Astrocyte of the cerebellum (primary cell): ENCODE measurements around the gene CSDE1.

Source experiments
- DNase-seq: peaks from one replicate; pipeline ENCODE4 v3.0.0-alpha.2; 2011; ENCODE audit warnings: low read depth
- H3K4me3 ChIP-seq: 2 replicates; pipeline ENCODE4 v1.5.1; 2011; ENCODE audit warnings: mild to moderate bottlenecking, low read depth, low read length, moderate library complexity
- CTCF ChIP-seq: IDR thresholded peaks from 2 replicates; pipeline ENCODE4 v1.5.1; 2012; ENCODE audit warnings: low read length, low read depth, moderate library complexity, mild to moderate bottlenecking; ENCODE audit errors: missing control alignments
- in situ Hi-C: cut with HindIII; loops from 2 replicates; pipeline ENCODE4 v1.10.0; 2017; ENCODE audit warnings: low sequenced_read_pairs

Gene CSDE1

GRCh38 chr1:114729782-114730181 lies 28.0 kb downstream of the CSDE1 start:
- in situ Hi-C loops, result no loop called here
- DNase-seq, result no peak
- H3K4me3 ChIP-seq, result no peak overlapping the region
- no peak for TF ChIP-seq CTCF

- no peak for DNase-seq
- H3K4me3 ChIP-seq, result no peak overlapping the region
- in situ Hi-C loops, result no loop called here
- no peak for TF ChIP-seq CTCF
Observed at GRCh38 chr1:114728553-114728952, 29.2 kb downstream of the CSDE1 start.

GRCh38 chr1:114725230-114725629 lies 32.6 kb downstream of the CSDE1 start:
- no peak overlapping the region for H3K4me3 ChIP-seq
- DNase-seq, result no peak
- in situ Hi-C loops, result no loop called here
- TF ChIP-seq CTCF, result no peak

- DNase-seq, result no peak
- no peak for TF ChIP-seq CTCF
- in situ Hi-C loops, result no loop called here
- no peak overlapping the region for H3K4me3 ChIP-seq
Observed at GRCh38 chr1:114723915-114724314, 33.9 kb downstream of the CSDE1 start.

GRCh38 chr1:114723457-114723856 lies 34.3 kb downstream of the CSDE1 start:
- DNase-seq, result no peak
- H3K4me3 ChIP-seq, result no peak overlapping the region
- in situ Hi-C loops, result no loop called here
- no peak for TF ChIP-seq CTCF

GRCh38 chr1:114720492-114720891 lies 37.3 kb downstream of the CSDE1 start:
- DNase-seq, result no peak
- TF ChIP-seq CTCF, result no peak
- in situ Hi-C loops, result no loop called here
- H3K4me3 ChIP-seq, result no peak overlapping the region

- DNase-seq, result no peak
Observed at GRCh38 chr1:114719424-114719787, 38.4 kb downstream of the CSDE1 start.

More at GRCh38 chr1:114719424-114719787, 38.4 kb downstream of the CSDE1 start:
- in situ Hi-C loops, result no loop called here
- no peak overlapping the region for H3K4me3 ChIP-seq
- TF ChIP-seq CTCF, result no peak
